Skeletal muscle satellite cell (primary cell): ENCODE data around the gene CEP350.

ENCODE experiments used
- H3K27me3 ChIP-seq: 2 replicates; pipeline ENCODE4 v1.7.0; 2013; ENCODE audit warnings: low read length; ENCODE audit not compliant: control insufficient read depth, insufficient read depth
- H3K36me3 ChIP-seq: 2 replicates; pipeline ENCODE4 v1.7.0; 2013; ENCODE audit warnings: mild to moderate bottlenecking, control low read depth, low read length; ENCODE audit not compliant: insufficient read depth
- H3K4me1 ChIP-seq: 2 replicates; pipeline ENCODE4 v1.7.0; 2013; ENCODE audit warnings: low read length; ENCODE audit not compliant: control insufficient read depth, insufficient read depth
- H3K4me2 ChIP-seq: 2 replicates; pipeline ENCODE4 v1.7.0; 2013; ENCODE audit warnings: mild to moderate bottlenecking, low read length
- H3K4me3 ChIP-seq: 2 replicates; pipeline ENCODE4 v1.7.0; 2013; ENCODE audit warnings: low read length
- H3K9ac ChIP-seq: 2 replicates; pipeline ENCODE4 v1.7.0; 2013; ENCODE audit warnings: mild to moderate bottlenecking, low read depth, low read length, moderate library complexity
- H3K9me3 ChIP-seq: replicated peaks from 2 replicates; pipeline ENCODE4 v1.7.0; 2013; ENCODE audit warnings: mild to moderate bottlenecking, control low read depth, low read length

CEP350 gene

DNA sequence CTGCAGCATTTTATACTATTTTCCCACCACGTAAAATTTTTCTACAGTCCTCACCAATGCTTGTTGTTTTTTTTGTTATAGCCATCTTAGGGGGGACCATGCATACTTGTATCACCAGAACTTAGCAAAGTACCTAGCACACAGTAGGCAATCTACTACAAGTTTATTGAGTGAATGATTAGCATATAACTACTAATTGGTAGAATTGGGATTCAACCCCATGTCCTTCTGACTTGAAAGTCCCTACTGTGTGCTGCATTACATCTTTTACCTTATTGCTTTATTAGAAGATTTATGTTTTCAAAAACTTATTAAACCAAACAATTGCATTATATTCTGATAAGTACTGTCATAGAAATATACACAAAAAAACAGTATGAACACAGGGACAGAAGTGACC is 92.1 kb downstream of the CEP350 start:
- no peak overlapping the region for H3K4me3 ChIP-seq
- no peak overlapping the region for H3K9ac ChIP-seq
- H3K9me3 ChIP-seq, result no peaks in the 10 kb centered on the region
- no peak overlapping the region for H3K4me2 ChIP-seq
- no peaks in the 10 kb centered on the region for H3K27me3 ChIP-seq
- H3K36me3 ChIP-seq, result peaks cover 60% of the 10 kb centered on the region
- H3K4me1 ChIP-seq, result peaks cover 25% of the 10 kb centered on the region

GRCh38 chr1:180053594-180054567 is 99.3 kb downstream of the CEP350 start:
- no peak overlapping the region for H3K4me2 ChIP-seq
- H3K27me3 ChIP-seq, result no peaks in the 10 kb centered on the region
- H3K9ac ChIP-seq, result no peak overlapping the region
- H3K4me3 ChIP-seq, result no peak overlapping the region
- H3K9me3 ChIP-seq, result no peaks in the 10 kb centered on the region
- peaks cover 55% of the 10 kb centered on the region for H3K36me3 ChIP-seq
- H3K4me1 ChIP-seq, result peaks cover 8% of the 10 kb centered on the region

DNA sequence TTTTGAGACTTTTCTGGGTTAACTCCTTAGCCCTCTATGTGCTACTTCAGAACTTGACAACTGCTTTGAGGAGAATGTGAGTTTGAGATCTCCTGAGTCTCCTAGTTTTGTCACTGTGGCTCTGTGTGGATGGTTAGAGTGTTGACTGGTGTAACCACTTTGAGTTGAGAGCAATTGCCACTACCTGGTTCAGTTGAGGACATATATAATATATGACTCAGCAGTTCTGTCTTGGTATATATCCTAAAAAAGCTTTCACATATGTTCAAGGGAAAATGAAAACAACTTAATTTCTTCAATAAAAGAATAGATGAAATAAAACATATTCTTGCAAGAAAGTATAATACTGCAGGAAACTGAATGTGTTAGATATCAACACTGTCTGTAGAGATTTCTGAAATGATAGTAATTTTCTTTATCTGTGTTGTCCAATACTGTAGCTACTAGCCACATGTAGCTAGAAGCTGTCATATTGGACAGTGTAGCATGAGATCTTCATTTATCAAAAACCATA is 103.3 kb downstream of the CEP350 start:
- H3K4me2 ChIP-seq, result no peak overlapping the region
- H3K9ac ChIP-seq, result no peak overlapping the region
- H3K9me3 ChIP-seq, result no peaks in the 10 kb centered on the region
- no peaks in the 10 kb centered on the region for H3K27me3 ChIP-seq
- H3K4me3 ChIP-seq, result no peak overlapping the region
- peaks cover 41% of the 10 kb centered on the region for H3K36me3 ChIP-seq
- peaks cover 8% of the 10 kb centered on the region for H3K4me1 ChIP-seq

- Histone ChIP-seq H3K36me3 (peaks cover 46% of the 10 kb centered on the region), H3K9me3 (no peaks in the 10 kb centered on the region), H3K9ac (no peak overlapping the region), H3K27me3 (no peaks in the 10 kb centered on the region), H3K4me1 (peaks cover 8% of the 10 kb centered on the region), H3K4me2 (no peak overlapping the region), H3K4me3 (no peak overlapping the region)
Measured at GRCh38 chr1:180061019-180061418, 106.4 kb downstream of the CEP350 start.

- H3K9me3 ChIP-seq, result no peaks in the 10 kb centered on the region
- H3K4me1 ChIP-seq, result peaks cover 7% of the 10 kb centered on the region
- no peaks in the 10 kb centered on the region for H3K27me3 ChIP-seq
- no peak overlapping the region for H3K4me3 ChIP-seq
- no peak overlapping the region for H3K4me2 ChIP-seq
- peaks cover 47% of the 10 kb centered on the region for H3K36me3 ChIP-seq
- H3K9ac ChIP-seq, result no peak overlapping the region
Measured at GRCh38 chr1:180062452-180062971, 107.9 kb downstream of the CEP350 start.

GRCh38 chr1:180065408-180065807 is 110.8 kb downstream of the CEP350 start:
- Histone ChIP-seq H3K4me2 (no peak overlapping the region), H3K4me1 (no peaks in the 10 kb centered on the region), H3K4me3 (no peak overlapping the region), H3K27me3 (no peaks in the 10 kb centered on the region), H3K9ac (no peak overlapping the region), H3K9me3 (no peaks in the 10 kb centered on the region), H3K36me3 (peaks cover 50% of the 10 kb centered on the region)

DNA sequence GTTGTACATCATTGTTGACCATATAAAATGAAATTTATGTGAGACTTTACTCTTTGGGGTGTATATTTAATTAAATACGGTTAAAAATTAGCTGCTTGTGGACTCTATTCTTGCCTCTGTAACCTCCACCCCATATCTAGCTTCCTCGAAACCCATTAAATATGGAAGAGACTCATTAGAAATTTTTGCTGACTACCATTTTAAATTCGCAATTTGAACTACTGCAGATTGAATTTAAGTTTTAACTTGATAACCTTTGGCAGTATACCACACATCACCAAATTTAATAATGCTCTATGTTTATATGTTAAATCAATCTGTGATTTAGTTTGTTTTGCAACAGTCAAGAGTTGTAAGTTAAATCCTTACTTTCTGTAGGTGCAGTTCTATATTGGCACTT is 111.5 kb downstream of the CEP350 start:
- Histone ChIP-seq H3K27me3 (no peaks in the 10 kb centered on the region), H3K9ac (no peak overlapping the region), H3K9me3 (no peaks in the 10 kb centered on the region), H3K36me3 (peaks cover 49% of the 10 kb centered on the region), H3K4me1 (no peaks in the 10 kb centered on the region), H3K4me2 (no peak overlapping the region), H3K4me3 (no peak overlapping the region)

GRCh38 chr1:180070286-180070685 is 115.7 kb downstream of the CEP350 start:
- Histone ChIP-seq H3K4me3 (no peak overlapping the region), H3K36me3 (peaks cover 45% of the 10 kb centered on the region), H3K27me3 (no peaks in the 10 kb centered on the region), H3K4me1 (no peaks in the 10 kb centered on the region), H3K4me2 (no peak overlapping the region), H3K9ac (no peak overlapping the region), H3K9me3 (no peaks in the 10 kb centered on the region)

GRCh38 chr1:180071759-180072158 is 117.1 kb downstream of the CEP350 start:
- H3K9ac ChIP-seq, result no peak overlapping the region
- no peaks in the 10 kb centered on the region for H3K27me3 ChIP-seq
- no peaks in the 10 kb centered on the region for H3K4me1 ChIP-seq
- H3K4me3 ChIP-seq, result no peak overlapping the region
- peaks cover 48% of the 10 kb centered on the region for H3K36me3 ChIP-seq
- H3K4me2 ChIP-seq, result no peak overlapping the region
- no peaks in the 10 kb centered on the region for H3K9me3 ChIP-seq

GRCh38 chr1:180080439-180080838 is 125.8 kb downstream of the CEP350 start:
- no peak overlapping the region for H3K9ac ChIP-seq
- H3K36me3 ChIP-seq, result peaks cover 25% of the 10 kb centered on the region
- H3K4me2 ChIP-seq, result no peak overlapping the region
- H3K4me3 ChIP-seq, result no peak overlapping the region
- H3K27me3 ChIP-seq, result no peaks in the 10 kb centered on the region
- peaks cover 4% of the 10 kb centered on the region for H3K4me1 ChIP-seq
- H3K9me3 ChIP-seq, result no peaks in the 10 kb centered on the region

DNA sequence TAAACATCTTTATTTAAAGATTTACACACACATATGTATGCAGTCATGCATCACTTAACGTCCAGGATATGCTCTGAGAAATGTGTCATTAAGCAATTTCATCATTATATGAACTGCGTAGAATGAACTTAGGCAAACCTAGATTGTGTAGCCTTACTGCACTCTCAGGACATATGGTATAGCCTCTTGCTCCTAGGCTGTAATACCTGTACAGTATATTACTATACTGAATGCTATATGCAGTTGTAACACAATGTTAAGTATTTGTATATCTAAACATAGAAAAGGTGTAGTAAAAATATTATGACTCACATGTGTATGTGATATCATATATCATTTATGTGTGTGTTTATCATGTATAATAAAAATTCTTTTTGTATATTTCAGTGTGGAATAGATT is 126.9 kb downstream of the CEP350 start:
- Histone ChIP-seq H3K27me3 (no peaks in the 10 kb centered on the region), H3K36me3 (peaks cover 17% of the 10 kb centered on the region), H3K4me2 (no peak overlapping the region), H3K9ac (no peak overlapping the region), H3K4me3 (no peak overlapping the region), H3K9me3 (no peaks in the 10 kb centered on the region), H3K4me1 (peaks cover 4% of the 10 kb centered on the region)
